Middle frontal gyrus (tissue), 1 donor: ENCODE measurements around the gene HBE1.
"Not testable (repeated sequence)": the region's sequence is repeated elsewhere in the genome, so short reads cannot be mapped to it uniquely, and the experiment has no call there.

ENCODE experiments used
- DNase-seq: peaks from one replicate; pipeline ENCODE4 v3.0.0-alpha.2; 2015; ENCODE audit warnings: low spot score; ENCODE audit errors: extremely low spot score

Gene HBE1

DNA sequence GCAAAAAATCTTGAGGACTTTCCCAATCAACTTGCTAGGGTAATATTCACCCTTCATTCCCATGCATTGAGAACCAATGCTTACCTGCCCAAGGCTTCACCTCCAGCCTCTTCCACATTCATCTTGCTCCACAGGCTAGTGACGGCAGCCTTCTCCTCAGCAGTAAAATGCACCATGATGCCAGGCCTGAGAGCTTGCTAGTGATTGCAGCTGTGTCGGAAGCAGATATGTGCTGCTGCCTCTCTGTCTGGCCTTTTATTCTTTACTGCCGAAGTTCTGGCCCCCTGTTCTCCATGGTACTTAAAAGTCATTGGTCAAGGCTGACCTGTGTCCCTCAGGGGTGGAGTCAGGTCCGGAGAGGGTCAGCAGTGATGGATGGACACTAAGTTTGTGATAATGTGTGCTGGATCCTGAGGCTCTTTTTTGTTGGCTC lies at the start of gene HBE1:
TSS of gene HBE1 (minus strand) at position 231 of the 433 bp plus-strand sequence. CDS start at position 176, 55 bp downstream.
- DNase-seq: no peak

DNA sequence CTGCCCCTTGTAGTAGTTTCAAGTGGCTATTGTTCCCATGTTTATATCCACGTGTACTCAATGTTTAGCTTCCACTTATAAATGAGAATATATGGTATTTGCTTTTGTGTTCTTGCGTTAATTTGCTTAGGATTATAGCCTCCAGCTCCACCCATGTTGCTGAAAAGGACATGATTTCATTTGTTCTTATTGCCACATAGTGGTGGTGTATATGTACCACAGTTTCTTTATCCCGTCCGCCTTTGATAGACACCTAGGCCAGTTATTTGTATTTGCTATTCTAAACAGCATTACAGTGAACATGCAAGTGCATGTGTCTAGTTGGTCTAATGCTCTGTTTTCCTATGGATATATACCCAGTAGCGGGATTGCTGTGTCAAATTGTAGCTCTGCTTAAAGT lies 47.5 kb upstream of the HBE1 start:
- no peak for DNase-seq

DNA sequence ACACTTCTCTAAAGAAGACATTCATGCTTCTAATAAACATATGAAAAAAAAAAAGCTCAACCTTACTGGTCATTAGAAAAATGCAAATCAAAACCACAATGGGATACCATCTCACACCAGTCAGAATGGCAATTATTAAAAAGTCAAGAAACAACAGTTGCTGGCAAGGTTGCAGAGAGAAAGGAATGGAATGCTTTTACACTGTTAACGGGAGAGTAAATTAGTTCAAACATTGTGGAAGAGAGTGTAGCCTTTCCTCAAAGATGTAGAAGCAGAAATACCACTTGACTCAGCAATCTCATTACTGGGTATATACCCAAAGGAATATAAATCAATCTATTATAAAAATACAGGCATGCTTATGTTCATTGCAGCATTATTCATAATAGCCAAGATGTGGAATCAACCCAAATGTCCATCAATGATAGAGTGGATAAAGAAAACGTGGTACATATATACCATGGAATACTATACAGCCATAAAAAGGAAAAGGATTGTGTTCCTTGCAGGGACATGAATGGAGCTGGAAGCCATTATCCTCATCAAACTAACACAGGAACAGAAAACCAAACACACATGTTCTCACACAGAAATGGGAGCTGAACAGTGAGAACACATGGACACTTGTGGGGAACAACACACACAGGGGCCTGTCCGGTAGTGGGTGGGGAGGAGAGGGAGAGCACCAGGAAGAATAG lies 43.7 kb upstream of the HBE1 start:
- not testable (repeated sequence) for DNase-seq

DNA sequence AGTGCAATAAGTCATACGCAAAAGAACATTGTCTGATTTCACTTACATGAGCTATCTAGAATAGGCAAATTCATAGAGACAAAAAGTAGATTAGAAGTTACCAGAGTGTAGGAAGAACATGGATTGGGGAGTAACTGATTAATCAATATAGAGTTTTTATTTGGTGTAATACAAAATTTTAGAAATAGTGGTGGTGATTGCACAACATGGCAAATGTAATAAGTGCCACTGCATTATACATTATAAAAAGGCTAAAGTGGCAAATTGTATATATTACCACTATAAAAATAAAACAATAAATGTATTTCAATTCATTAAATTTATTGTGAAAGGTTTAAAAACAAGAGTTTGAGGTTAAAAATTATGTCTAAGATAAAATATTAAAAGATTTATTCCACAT lies 40.7 kb upstream of the HBE1 start:
- DNase-seq: no peak

DNA sequence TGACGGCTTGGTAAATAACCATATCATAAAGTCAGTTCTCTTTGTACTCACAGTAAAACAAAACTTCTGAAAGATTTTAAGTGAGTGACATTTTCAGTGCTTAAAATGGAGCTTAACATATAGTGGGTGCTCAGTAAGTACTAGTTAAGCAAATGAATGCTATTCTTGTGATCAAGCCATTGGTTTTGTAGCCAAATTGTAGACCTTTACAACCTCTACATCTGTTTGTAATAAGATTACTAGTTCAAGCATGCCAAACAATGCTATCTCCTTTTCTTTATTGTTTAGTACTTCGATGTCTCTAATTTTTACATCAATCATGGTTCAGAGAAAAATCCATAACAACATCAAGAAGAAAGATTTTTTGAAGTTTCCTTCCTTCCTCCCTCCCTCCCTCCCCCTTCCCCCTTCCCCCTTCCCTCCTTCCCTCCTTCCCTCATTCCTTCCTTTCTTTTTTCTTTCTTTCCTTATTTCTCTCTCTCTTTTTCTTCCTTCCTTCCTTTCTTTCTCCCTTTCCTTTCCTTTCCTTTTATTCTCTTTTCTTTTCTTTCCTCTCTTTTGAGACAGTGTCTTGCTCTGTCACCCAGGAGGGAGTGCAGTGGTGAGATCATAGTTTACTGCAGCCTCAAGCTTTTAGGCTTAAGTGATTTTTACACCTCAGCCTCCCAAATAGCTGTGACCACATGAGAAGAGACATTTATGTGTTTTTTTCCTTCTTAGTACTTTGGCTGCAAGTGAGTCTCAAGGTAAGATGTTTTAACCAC lies 37.7 kb upstream of the HBE1 start:
- DNase-seq: no peak

- DNase-seq: no peak
These were observed 34.3 kb upstream of the HBE1 start for GRCh38 chr11:5304046-5304445.

DNA sequence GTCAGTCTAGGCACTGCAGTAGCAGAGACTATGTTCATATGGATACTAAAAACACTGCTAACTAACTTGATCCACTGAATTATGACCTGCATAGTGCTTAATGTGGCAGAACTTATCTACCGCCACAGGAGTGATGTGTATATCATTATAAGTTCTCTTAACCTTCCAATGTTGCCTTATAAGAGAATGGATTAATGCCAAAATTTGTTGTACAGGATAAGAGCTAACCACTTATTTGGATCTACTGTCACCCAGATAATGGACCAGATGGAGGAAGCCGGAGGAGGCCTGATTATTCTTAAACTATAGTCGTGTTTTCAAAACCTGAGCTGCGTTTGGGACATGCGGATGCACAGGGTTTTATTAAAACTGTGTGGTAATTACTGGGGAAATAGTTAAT lies 33.9 kb upstream of the HBE1 start:
- no peak for DNase-seq

DNA sequence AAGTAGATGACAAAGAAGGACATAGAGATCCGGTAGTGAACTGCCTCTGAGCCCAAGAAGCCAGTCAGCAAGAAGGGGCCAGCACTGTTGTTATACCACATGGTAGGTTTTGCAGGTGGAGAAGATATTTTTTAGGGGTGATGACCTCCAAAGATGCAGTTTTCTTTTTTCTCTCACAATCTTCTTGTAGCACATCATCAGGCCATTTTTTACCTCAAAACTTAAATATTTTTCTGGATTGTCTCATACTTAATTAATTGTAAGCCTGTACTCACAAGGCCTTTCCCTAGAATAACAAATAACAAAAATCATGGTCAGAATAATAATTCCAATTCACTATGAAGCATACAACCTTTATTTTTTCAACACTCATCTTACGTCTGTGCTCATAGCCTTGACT lies 32.1 kb upstream of the HBE1 start, which contains the start of gene OR51B4:
TSS of gene OR51B4 (minus strand) at position 101 of the 400 bp plus-strand sequence. CDS start at position 101, 0 bp downstream.
- DNase-seq: no peak

DNA sequence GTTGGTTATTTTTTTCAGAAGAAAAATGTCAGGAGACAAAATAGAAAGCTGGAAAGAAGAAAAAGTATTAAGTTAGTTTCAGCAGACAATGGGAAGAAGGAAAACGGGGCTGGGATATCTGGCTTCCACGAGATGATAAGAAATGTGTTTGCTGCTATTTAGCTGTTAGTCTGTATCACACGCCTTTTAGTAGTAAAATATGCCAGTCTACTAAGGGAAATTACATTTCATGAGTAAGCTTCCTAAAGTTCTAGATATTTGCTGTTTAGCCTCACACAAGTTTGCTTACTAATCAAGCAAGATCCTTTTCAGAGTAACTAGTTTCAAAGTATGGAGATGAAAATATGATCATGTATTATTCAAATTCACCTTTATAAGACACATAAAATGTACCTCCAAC lies 30.5 kb upstream of the HBE1 start:
- DNase-seq: no peak

DNA sequence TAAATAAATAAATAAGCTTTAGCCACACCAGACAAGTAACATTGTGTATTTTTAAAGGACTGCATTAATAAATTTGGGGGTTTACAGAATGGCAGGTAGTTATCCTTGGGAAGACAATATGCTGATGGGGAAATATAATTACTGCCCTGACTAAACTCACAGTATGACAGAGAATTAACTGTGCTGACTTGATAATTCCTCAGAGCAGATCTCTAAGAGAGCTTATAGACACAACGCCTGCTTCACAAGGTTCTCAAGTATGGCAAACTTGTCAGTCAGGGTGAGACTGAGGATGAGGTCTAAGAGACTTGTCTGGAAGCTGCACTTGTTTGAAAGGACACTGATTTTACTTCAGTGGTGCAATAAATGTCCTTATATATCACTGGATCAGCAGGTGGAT lies 28.7 kb upstream of the HBE1 start:
- no peak for DNase-seq

DNA sequence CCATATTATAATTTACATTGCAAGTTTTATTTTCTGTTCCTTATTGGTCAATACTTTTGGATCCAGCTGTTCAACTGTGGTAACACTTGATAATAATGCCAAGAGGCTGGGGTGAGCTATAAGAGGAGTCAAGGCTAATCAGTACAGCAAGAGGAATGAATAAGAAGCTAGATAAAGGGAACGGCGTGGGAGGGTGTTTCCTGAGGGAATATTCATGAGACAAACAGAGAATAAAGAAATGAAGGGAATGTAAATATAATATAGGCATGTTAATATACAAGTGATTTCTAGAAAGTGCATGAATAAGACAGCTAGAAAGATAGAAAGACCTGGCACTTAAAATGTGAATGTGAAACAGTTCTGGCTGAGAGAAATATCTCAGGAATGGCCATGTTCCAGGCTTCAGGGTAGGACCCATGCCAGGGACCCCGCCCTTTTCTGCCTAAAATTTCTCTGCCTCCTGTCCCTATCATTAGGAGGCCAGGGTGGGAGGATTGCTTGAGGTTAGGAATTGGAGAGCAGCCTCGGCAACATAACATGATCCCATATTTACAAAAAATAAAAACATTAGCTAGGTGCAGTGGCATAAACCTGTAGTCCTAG lies 28.1 kb upstream of the HBE1 start:
- DNase-seq: no peak

DNA sequence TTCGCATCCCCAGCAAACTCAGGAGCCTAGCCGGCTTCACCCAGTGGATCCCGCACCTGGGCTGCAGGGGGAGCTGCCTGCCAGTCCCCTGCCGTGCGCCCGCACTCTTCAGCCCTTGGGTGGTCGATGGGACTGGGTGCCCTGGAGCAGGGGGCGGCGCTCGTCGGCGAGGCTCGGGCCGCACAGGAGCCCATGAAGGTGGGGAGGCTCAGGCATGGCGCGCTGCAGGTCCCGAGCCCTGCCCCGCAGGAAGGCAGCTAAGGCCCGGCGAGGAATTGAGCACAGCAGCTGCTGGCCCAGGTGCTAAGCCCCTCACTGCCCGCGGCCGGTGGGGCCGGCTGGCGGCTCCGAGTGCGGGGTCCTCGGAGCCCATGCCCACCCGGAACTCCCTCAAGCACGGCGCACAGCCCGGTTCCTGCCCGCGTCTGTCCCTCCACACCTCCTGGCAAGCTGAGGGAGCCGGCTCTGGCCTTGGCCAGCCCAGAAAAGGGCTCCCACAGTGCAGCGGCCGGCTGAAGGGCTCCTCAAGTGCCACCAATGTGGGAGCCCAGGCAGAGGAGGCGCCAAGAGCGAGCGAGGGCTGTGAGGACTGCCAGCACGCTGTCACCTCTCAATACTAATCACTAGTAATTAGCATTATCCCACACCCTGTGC lies 24.7 kb upstream of the HBE1 start:
- DNase-seq: not testable (repeated sequence)

GRCh38 chr11:5293028-5293427 lies 23.3 kb upstream of the HBE1 start:
- DNase-seq: no peak

DNA sequence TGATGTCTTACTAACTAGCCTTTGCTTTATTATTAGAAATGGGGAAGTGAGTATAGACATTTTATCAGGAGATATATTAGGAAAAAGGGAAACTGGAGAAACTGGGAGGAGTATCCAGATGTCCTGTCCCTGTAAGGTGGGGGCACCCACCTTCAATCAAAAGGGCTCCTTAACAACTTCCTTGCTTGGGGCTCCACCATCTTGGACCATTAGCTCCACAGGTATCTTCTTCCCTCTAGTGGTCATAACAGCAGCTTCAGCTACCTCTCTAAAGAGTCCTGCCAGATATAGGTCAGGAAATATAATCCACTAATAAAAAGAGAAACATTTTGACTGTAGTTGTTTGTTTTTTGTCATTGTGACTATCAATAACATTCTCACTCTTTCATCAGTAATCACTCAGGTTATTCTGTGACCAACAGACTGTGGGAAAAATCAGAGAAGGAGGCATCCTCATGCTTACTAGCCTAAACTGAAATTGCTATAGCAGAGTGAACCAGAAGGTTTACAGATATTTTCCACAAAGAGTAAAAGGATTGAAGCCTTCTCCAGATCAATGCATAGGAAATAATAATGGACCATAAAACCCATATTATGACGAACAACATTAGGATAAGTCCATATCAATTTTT lies 21.6 kb upstream of the HBE1 start:
- DNase-seq: no peak

DNA sequence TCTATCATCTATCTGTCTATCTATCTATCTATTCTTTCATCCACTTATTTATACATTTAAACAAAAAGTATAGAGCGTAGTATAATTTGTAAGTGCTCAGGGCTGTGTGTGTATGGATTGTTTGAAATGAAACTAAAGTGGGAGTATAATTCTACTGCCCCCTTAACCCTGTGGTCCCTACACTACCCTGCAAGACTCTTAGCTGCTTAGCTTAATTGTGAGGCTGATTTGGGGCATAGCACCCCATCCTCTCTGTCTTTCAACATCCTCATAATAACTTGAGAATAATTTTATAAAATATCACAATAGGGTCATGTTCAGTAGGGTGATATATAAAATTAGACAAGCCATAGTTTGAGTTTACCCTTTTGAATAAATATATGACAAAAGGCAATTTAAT lies 20.4 kb upstream of the HBE1 start:
- DNase-seq: no peak

- DNase-seq: no peak
These were observed 20.0 kb upstream of the HBE1 start for GRCh38 chr11:5289696-5290095.

GRCh38 chr11:5288906-5289550 lies 19.3 kb upstream of the HBE1 start:
- DNase-seq: no peak

- no peak for DNase-seq
These were observed 18.6 kb upstream of the HBE1 start for GRCh38 chr11:5288108-5288905.

DNA sequence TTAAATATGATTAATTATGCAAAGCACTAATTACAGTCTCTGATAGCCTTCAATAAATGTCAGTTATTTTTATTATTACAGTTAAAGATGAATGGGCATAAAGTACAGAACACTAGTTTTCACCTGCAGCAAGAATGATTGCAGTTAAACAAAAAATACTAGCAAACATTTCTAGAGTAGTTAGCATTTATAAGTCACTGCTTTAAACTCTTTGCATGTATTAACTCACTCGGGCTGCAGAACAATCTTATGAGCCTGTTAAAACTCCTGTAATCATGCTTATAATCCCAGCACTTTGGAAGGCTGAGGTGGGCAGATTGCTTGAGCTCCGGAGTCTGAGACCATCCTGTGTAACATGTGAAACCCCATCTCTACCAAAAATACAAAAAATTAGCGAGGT lies 17.2 kb upstream of the HBE1 start:
- no peak for DNase-seq

- DNase-seq: no peak
These were observed 16.6 kb upstream of the HBE1 start for GRCh38 chr11:5286351-5286750.
